Lower leg skin (tissue), 3 donors: ENCODE data around the gene RBM20.

Experiments
- CTCF ChIP-seq, 3 donors: fragments of 450-650 bp; IDR thresholded peaks; one replicate each; pipeline ENCODE4 v1.5.1; 2016; ENCODE audit warnings: antibody characterized with exemption in 3 of 3, mild to moderate bottlenecking in 3 of 3, moderate library complexity in 2 of 3
- POLR2A ChIP-seq, 2 donors: fragments of 450-650 bp; IDR thresholded peaks; one replicate each; pipeline ENCODE4 v1.6.1; 2016 to 2017; ENCODE audit warnings: antibody characterized with exemption in 2 of 2, mild to moderate bottlenecking in 1 of 2, moderate library complexity in 1 of 2

- TF ChIP-seq CTCF (IDR thresholded peaks at IDR 0.05) (no peak), POLR2A (IDR thresholded peaks at IDR 0.05) (no peak)
Observed at GRCh38 chr10:110686949-110687348, 42.8 kb downstream of the RBM20 start.
